Stimulated activated CD4-positive, alpha-beta T cell treated with anti-CD3 and anti-CD28 coated beads, Interleukin-1b, Interleukin-23, amount 100 ng/mL, for 1 hour (primary cell): ENCODE results near the gene PRICKLE2.

Experiments
- DNase-seq, 2 donors: peaks; one replicate each; pipeline ENCODE4 v3.0.0-alpha.2; 2020; ENCODE audit warnings: low read depth in 2 of 2

PRICKLE2 gene

DNA sequence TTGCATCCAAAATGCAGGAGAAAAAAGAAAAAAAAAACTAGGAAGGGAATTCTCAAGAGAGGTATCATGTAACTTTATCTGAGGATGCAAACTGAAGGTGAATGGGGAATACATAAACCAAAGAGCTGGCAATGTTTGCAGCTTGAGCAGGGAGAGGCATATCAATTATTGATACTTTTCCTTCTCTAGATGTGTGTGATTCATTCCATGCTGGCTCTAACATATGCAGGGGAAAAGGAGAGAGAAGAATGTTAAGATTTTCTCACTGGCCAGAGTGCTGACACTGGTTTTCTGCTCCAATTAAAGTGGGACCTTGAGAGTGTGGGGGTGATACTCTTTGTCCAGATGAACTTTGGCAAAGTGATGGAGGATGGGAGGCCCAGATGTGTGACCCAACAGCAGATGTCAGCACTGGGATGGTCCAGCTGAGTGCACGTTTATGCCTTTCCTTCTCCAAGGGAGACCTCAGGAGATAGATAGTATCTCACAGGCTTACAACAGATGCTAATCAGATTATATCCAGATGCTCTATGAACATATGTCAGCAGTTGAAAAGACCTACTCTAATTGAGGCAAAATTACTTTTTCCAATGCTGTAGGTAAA, 152.0 kb downstream of the PRICKLE2 start:
- no peak for DNase-seq

DNA sequence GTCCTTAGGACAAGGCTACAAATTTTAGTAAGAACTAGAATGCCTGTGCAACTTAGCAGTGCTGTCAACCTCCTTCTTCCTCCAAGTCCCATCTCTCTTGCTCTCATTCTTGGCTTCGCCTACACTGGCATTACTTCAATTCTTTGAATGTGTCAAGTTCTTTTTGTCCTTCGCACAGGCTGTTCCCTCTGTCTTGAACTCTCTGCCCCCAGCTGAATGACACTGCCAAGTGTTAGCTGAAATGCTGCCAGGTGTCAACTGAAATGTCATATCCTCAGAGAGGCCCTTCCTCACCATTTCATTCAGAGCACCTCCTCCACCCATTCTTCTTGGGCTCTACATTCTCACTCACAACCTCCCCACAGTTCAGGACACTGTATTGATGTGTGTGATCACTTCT, 153.1 kb downstream of the PRICKLE2 start:
- DNase-seq = no peak

DNA sequence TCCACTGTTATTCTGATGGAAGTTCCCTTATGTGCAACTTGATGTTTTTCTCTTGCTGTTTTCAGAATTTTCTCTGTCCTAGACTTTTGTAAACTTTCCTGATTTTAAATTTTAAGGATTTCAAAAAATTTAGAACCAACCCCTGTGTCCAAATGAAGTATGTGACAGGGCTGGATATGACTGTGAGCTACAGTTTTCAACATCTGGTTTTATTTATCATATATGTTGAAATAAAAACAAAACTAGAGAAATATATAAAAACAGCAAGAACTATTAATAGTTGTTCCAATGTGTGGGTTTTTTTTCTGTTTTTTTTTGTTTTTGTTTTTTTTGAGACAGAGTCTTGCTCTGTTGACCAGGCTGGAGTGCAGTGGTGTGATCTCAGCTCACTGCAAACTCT, 154.6 kb downstream of the PRICKLE2 start:
- no peak for DNase-seq

DNA sequence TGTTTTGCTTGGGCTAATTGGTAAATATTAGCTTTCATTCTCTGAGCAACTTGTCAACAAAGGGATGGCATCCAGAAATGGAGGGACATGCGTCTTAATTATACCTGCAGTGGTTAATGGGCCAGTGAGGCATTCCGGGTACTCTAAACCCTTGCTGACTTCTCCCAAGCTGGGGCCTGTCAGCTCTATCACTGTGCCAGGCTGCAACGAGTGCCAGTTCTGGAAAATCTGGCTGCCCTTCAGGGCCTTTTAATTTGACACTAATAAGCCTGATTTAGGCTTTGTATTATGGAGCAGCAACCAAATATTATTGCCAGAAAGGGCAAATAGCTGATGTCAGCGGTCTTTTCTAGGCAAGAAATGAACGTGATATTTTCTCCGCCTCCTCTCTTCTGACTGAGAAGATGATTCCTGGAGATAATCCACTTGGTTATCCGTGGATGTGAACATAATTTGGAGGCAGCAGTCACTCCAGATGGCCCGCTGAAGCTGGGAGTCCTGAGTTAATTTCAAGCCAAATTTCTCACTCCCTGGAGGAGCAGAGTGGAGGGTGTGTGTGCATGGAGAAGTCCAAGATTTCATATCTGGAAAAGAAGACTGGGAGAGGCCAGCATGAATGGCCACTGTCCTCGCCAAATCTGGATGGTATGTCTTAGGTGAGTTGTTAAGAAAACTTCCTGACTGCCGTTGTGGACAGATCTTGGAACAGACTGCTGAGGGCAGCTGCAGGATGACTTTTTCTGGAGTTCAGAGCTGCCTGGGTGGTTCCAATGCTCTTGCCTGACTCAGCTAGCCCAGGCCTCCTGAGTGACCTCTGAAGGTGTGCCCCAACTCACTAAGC, 157.5 kb downstream of the PRICKLE2 start:
- DNase-seq = no peak

DNA sequence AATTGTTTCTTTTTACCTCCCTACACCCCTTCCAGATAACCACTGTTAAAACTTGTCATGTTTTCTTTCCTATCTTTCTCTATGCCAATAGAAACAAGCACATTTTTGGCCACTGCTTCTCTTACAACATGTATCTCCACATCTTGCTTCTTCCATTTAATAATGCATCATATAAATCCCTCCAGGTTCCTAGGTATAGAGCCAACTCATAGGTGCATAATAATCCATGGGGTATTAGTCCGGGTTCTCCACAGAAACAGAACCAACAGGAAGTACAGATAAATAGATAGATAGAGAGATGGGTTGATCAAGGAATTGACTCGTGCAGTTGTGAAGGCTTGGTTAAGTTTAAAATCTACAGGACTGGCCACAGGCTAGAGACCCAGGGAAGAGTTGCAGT, 160.5 kb downstream of the PRICKLE2 start:
- DNase-seq = no peak

DNA sequence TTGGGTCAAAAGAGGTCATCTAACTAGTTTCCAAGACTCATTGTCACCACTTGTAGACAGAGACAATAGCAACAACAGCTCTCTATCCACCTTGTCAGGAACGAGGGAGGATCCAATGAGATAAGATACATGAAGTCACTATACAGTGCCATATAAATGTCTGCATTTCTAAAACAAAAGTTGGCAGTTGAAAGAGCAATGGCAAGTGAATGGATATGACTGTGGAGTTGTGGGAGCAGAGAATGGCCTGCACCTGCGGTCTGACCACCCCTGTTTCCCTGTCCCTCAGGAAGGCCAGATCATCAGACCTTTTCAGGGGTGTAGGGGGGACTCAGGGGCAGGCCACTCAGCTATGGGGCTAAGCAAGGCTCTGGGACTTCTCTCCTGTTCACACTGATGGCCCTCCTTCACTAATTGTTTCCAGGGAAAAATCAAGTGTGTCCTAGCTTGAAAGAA, 161.3 kb downstream of the PRICKLE2 start:
- no peak for DNase-seq

DNA sequence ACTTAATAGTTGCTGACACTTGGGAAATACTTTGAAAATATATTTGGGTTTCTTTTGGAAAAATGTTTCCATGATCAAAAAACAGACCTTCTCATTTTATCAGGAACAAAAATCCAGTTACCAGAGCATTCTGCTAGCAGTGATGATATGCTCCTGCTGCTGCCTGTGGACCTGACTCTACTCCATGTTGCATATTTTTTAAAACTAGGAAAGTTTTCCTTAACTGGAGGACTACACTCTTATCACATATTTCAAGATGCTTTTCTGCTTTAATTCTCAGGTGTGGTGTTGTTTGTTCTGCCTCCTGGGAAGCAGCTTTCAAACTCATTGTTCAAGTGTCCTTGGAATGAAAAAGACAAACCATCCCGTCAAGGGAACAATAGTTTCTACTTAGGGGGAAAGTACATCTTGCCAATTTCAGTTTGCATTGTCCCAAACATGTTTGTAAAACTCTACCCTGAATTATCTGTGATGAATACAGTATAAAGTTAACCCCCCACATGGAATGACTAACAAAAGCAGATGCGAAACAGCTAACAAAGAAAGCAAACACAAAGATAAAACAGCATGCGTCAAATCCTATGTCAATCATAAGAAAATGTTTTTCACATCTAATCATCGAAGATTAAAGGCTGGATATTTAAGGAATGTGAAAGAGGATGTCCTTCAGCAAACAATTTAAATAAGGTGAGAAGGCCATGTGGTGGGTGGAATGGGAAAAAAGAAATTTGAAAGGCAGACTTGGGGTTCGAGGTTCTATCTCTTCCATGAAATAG, 161.9 kb downstream of the PRICKLE2 start:
- no peak for DNase-seq

DNA sequence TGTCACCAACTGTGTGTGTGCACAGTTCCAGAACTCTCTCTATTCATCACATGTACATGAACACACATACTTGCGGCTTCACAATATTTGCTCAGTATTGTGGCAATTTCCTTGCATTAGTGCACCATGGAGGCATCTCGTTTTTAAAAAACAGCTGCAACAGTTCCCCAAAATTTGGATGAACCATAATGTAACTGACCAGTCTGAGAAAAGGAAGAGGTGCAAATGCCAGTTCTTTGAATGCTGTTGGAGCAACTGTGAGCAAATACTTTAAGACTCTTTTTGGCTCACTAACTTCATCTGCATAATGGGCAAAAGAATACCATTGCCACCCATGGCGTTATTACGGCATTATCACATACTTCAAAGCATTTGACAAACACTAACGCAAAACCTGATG, 163.6 kb downstream of the PRICKLE2 start:
- DNase-seq = no peak

DNA sequence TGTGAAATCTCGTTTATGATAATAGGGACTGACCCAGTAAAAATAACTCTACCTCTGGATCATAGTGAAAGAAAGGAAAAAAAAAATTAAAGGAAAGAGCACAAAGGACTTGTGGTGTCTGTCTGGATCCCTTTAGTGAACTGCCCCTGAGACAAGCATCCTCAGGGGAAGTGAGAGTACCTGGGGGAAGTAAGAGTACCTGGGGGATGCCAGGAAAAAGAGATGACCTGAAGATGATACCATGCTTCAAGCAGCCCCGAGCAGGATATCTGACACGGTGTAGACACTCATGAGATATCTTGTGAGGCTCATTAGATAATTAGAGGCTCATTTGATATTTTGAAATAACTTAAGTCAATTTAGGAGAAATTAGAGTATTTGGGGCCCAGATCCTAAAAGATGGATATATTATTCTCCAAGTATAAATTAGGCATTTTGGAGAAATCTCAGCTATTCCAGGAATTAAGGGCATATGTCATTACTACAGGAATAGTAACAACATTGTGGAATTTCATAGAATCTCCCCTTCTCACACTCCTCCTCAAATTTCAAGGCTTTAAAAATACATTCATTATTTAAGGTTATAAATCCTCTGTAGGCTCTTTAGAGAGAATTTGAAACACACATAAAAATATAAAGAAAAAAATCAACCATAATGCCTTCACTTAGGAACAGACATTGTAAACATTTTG, 165.6 kb downstream of the PRICKLE2 start:
- DNase-seq = no peak

DNA sequence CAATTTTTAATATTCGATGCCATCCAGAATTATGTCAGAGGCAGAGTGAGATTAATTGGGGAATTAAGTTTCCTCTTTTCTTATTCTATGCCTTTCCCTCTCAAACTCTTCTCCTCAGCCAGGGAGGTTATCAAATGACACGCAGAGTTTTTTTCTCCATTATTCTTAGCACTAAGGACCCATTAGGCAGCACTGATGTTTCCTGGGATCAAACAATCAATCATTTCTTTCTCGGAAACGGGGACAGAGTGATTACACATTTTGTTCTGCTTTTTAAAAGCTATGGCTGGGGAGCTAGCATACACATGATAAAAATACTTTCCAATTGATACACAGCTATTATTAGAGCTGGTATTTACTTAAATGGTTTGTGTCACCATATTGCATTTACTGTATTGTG, 166.7 kb downstream of the PRICKLE2 start:
- no peak for DNase-seq

DNA sequence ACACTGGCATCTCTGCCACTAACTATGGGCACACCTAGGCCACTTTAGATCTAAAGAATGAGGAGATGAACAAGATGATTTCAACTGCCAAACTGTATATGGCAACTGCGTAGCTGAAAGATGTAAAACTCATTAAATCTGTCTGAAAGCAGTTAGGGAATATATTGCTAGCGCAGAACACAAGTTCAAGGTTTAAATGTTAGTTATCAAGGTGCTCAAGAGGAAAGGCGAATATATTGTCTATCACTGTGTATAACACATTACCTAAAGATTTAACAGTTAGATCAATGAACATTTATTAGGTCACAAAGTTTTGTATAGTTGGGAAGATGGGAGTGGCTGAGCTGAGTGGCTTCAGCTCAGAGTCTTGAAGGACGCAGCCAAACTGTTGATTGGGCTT, 168.0 kb downstream of the PRICKLE2 start:
- DNase-seq = no peak

DNA sequence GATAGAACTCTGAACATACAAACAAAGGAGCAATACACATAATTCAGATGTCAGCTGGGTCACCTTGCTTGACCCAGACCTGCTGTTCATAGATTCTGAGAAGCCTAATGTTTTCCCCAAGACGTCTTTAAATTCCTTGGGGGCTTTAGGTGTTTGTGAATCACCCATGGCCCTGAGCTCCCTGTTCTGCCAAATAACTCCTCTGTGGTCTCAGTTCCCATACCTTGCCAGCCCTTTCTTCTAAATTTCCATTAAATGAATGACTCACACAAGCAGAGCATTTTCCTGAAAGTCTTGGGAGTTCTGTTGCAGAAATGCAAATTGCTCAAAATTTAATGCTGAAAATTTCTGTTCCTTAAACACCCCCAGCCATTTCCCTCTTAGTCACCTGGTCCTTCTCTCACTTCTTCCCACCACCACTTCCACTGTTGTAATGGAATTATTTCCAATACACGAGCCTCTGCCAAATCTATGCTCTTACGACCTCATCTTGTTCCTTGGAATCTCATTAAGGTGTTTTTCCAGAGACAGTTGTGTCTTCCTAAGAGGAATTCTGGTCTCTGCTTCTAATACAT, 168.6 kb downstream of the PRICKLE2 start:
- DNase-seq = no peak

DNA sequence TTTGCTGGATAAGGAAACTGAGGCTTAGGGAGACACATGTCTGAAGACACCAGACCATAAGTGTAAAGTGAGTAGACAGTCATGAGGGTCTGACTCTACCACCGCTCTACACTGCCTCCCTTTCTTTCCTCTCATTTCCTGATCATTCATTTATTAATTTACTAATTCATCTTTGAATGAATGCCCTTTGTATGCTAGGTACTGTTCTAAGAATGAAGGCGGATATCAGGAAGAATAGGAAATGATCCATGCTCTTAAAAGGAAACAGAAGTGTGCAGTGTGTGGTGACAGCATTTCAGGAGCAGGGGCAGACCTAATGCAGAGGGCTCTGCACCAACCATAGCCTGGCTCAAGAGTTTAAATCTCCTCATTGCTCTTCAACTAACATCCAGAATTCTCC, 170.2 kb downstream of the PRICKLE2 start:
- DNase-seq = no peak

DNA sequence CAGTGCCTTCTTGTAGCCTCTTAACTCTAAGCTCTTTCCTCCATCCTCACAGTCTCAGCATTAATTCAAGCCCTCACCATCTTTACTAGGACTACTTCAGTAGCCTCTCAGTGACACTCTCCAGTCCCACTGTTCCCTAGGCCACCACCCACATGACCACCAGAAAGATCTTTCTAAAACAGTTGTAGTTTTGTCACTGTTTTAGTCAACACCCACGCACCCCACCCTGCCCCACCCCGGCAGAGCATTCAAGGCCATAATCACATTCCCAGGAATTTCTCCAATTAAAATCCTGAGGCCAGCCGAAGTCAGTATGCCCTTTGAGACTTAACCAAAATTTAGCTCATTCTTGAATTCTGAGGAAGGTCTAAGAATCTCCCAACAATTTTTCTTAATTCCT, 170.8 kb downstream of the PRICKLE2 start:
- DNase-seq = no peak

DNA sequence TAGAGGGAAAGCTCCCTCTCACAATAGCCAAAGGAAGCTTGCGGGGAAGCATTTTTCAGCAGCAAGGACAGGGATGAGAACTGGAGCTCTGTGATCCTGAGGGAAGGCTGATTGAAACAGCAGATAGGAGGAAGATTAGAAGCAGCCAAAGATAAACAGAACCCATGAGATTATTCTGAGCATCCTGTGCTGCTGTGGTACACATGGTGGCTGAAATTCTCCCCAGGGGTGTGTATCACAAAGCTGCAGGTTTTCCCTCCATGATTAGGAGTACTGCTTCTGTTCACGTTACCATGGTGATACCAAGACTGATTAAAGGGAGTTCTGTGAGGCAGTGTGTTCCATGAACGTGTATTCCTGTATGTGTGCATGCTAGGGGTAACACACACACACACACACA, 171.7 kb downstream of the PRICKLE2 start:
- no peak for DNase-seq

DNA sequence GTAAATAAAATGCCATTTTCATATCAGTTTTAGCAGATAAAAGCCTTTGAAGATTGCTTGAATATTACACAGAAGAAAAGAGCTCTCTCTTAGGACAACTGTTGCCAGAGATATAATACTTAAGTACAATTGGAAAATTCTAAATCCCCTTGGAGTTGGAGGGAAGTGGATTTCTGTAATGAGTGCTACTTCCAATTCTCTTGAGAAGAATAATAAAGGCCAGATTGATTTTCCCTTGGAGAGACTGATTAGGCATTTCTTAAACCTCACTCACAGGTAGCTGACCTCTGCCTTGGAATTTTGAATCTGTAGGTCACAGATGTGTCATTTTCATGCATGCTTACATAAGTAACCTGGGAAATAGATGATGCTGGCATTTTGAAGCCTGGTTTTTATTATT, 172.1 kb downstream of the PRICKLE2 start:
- DNase-seq = no peak

DNA sequence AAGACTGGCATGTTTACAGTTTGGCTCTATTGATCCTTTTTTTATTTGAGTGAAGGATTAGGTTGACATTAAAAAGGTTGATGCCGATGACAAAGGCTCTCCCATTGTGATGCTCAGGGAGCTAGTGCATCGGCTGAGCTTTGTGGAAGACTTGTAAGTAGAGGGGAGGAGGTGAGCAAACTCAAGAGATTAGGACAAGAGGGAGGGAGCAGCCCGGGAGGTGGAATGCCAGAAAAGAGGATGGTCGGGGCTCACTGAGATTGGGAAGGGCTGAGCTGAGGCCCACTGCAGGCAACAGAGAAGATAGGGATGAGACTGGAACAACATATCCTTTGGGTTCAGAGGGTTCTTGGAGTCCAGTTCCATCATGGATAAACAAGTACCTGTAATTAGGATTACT, 175.4 kb downstream of the PRICKLE2 start:
- no peak for DNase-seq

DNA sequence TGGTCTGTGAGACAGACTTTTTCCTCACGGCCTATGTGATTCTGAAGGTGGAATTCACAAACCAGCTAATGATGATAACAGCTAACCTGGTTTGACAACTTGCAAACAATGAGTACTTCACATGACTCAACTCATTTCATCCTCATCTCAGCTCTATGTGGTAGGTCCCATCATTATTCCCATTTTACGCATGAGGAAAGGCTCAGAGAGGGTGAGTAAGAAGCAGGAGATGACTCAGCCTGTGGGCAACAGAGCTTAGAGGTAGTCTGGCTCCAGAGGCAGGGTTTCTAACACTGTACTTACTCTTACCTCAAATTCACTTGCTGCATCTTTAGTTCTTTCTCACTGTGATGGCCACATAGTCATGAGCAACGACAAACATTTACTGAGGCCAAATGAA, 176.1 kb downstream of the PRICKLE2 start:
- DNase-seq = no peak

DNA sequence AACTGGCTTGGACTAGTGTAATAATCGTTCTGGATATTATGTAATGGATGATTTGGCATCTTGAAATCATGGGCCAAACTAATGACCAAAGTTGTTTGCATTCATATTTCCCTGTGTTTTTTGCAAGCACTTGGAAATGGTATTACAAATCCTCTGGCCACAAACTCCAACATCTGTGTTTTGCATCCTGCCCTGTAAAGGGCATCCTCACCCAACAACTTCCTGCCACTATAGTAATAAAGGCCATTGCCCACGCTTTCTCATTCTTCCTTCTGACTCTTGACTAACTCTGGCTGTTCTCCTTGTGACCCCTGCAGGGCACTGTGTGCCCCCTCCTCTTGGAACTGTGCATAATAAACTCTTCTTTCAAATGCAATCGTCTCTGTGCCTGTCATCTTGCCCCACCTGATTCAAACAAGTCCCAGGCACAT, 176.6 kb downstream of the PRICKLE2 start:
- no peak for DNase-seq

DNA sequence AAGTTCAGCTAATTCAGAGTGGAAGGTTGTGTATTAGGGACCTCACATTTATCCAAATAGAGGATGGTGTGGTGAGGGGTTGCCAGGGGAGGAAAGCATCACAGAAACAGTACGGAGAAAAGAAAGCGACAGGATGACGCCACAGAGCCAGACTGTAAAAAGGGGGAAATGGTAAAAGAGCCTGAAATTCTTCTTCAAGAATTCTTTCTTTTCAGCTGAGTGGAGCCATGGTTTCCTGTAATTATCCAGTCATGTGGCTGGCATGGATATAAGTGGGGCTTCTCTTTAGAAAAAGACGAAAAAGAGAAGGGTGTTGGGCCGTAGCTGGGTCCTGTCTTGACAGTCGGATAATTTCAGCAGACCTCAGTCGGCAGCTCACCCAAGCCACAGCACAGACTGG, 177.5 kb downstream of the PRICKLE2 start:
- no peak for DNase-seq

DNA sequence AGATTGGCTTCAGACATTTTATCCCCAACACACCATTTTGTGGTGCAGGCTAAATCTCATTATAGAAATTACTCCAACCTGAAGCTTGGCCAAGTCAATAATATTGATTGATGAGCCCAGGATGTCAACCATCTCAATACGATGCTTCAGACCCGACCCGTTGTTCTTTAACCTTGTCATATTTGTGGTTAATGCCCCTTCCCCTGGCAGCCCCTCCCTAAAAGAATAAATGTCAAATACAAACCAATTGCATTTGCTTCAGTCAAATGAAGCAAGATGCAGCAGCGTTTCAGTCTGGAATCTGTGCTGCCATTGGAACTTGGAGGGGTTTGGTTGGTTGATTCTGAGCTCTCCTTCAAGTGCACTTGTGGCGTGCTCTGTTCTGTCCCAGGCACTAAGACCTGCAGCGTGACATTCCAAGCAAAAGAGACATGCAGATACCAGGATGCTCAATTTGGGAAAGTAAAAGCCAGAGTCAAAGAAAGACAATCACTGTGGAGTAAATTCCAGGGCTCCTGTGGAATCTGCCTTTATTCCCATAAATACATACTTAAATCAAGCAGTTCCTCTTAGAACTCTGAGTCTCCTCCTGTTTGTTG, 178.2 kb downstream of the PRICKLE2 start:
- DNase-seq = no peak
